Endothelial cell of umbilical vein (primary cell): ENCODE results near the gene UNC5C. TPM values are rescaled to one million over a fixed set of nuclear protein-coding genes. Genes with fewer than 3 reads are reported as not detected.

ENCODE experiments used
- BruUV-seq: library from RNA; stranded (reverse); fragments of 400-500 nt; replicated peaks from 2 replicates; lab custom pipeline; 2021; lab: Mats Ljungman, UMichigan
- CTCF ChIA-PET: fragments of 300-600, 350-600 bp; sonication (Branson Sonifier 250); formaldehyde crosslinking; loops from one replicate; lab custom pipeline; 2021; ENCODE audit warnings: antibody characterized with exemption, inconsistent platforms; lab: Charles Lee
- POLR2A ChIA-PET: fragments of 300-600, 350-600 bp; sonication (Branson Sonifier 250); formaldehyde crosslinking; loops from one replicate; lab custom pipeline; 2021; ENCODE audit warnings: antibody characterized with exemption, inconsistent platforms; lab: Charles Lee
- DNase-seq: peaks from one replicate; pipeline ENCODE4 v3.0.0-alpha.2; 2011; ENCODE audit warnings: low read depth, low spot score
- FAIRE-seq: peaks from 2 replicates; lab custom pipeline; 2011; peaks lifted over from hg19 to GRCh38; lab: Jason Lieb, UNC
- H2AFZ ChIP-seq: 2 replicates; pipeline ENCODE4 v1.6.0; 2012; ENCODE audit warnings: low read depth, low read length, control low read depth, inconsistent platforms
- H3K27ac ChIP-seq: 2 replicates; pipeline ENCODE4 v1.5.1; 2011; ENCODE audit warnings: low read depth, mild to moderate bottlenecking, control low read depth, low read length, moderate library complexity; ENCODE audit not compliant: insufficient read depth
- H3K27me3 ChIP-seq, 2 experiments: 2 replicates each; pipeline versions ENCODE4 v1.6.0 to v1.6.1; 2011; ENCODE audit warnings: low read length in 2 of 2, mixed read lengths in 1 of 2; ENCODE audit not compliant: control insufficient read depth in 2 of 2, insufficient read depth in 2 of 2
- H3K36me3 ChIP-seq, 2 experiments: 2 replicates in 1 of 2; 3 replicates in 1 of 2; pipeline ENCODE4 v1.5.1; 2011; ENCODE audit warnings: low read length in 2 of 2, mild to moderate bottlenecking in 1 of 2, moderate library complexity in 1 of 2; ENCODE audit not compliant: control insufficient read depth in 2 of 2, insufficient read depth in 2 of 2; ENCODE audit errors: extremely low read depth in 1 of 2
- H3K4me1 ChIP-seq: 3 replicates; pipeline ENCODE4 v1.5.1; 2011; ENCODE audit warnings: mild to moderate bottlenecking, low read length; ENCODE audit not compliant: control insufficient read depth, insufficient read depth; ENCODE audit errors: extremely low read depth
- H3K4me2 ChIP-seq: 2 replicates; pipeline ENCODE4 v1.6.1; 2011; ENCODE audit warnings: low read length, control low read depth, mixed read lengths; ENCODE audit not compliant: insufficient read depth
- H3K4me3 ChIP-seq, 3 experiments: fragments of 200-600 bp in 1 of 3; sonication (generic), shearing (Covaris generic) in 1 of 3; replicated peaks in 1 of 3; 2 replicates each; pipeline ENCODE4 v1.5.1; 2011 to 2016; ENCODE audit warnings: control low read depth in 3 of 3, low read length in 3 of 3, mild to moderate bottlenecking in 2 of 3, inconsistent platforms in 1 of 3, low read depth in 1 of 3, moderate library complexity in 1 of 3; ENCODE audit not compliant: insufficient read depth in 1 of 3
- H3K79me2 ChIP-seq: 2 replicates; pipeline ENCODE4 v1.6.0; 2012; ENCODE audit warnings: low read length, inconsistent platforms; ENCODE audit not compliant: control insufficient read depth, insufficient read depth
- H3K9ac ChIP-seq: replicated peaks from 2 replicates; pipeline ENCODE3; 2011; ENCODE audit warnings: low read length, control low read depth; ENCODE audit not compliant: insufficient read depth; ENCODE audit errors: extremely low read depth
- H3K9me1 ChIP-seq: replicated peaks from 3 replicates; pipeline ENCODE4 v1.6.0; 2011; ENCODE audit warnings: mild to moderate bottlenecking, low read length; ENCODE audit not compliant: control insufficient read depth, insufficient read depth; ENCODE audit errors: extremely low read depth
- H3K9me3 ChIP-seq: replicated peaks from 2 replicates; pipeline ENCODE4 v1.5.1; 2012; ENCODE audit warnings: low read length, inconsistent platforms; ENCODE audit not compliant: control insufficient read depth, insufficient read depth
- H4K20me1 ChIP-seq: replicated peaks from 2 replicates; pipeline ENCODE3; 2011; ENCODE audit warnings: mild to moderate bottlenecking, low read length; ENCODE audit not compliant: control insufficient read depth, insufficient read depth; ENCODE audit errors: extremely low read depth
- FOS ChIP-seq: IDR thresholded peaks from 2 replicates; pipeline ENCODE4 v1.6.1; 2011; ENCODE audit warnings: mild to moderate bottlenecking, low read length, moderate library complexity, borderline replicate concordance; ENCODE audit not compliant: insufficient read depth
- JUN ChIP-seq: IDR thresholded peaks from 2 replicates; pipeline ENCODE4 v1.6.1; 2011; ENCODE audit warnings: borderline replicate concordance, low read depth; ENCODE audit not compliant: insufficient read length, insufficient read depth
- dilution Hi-C: fragments of 300-500 bp; cut with MboI; formaldehyde crosslinking; loops from one replicate; pipeline ENCODE4 v1.15.0; 2019; ENCODE audit warnings: low sequenced_read_pairs; ENCODE audit not compliant: extremely low pct_ligation_motif_present
- intact Hi-C: fragments of 100-400 bp; cut with micrococcal nuclease; formaldehyde crosslinking; loops from one replicate; pipeline ENCODE4 v1.10.0; 2022
- polyA plus RNA-seq, 4 experiments: library from polyadenylated mRNA; depleted of rRNA in 3 of 4; stranded (reverse) in 3 of 4; unstranded in 1 of 4; fragments of >200 nt; gene quantifications; 2 replicates each; pipeline versions ENCODE4 v1.2.1 to v1.2.3, GENCODE V29; 2011 to 2012; ENCODE audit warnings: missing spikeins in 1 of 4
- total RNA-seq: library from RNA; stranded (reverse); gene quantifications from 2 replicates; pipeline ENCODE4 v1.2.3, GENCODE V29; 2021
- TF ChIP-seq, protein P1 (sequence below): IDR thresholded peaks from 2 replicates; pipeline ENCODE4 v1.6.1; 2011; ENCODE audit not compliant: insufficient read depth, insufficient read length
- TF ChIP-seq, protein P2 (sequence below), 2 donors: IDR thresholded peaks; 1 replicate in 1 of 2; 2 replicates in 1 of 2; pipeline ENCODE4 v1.5.1; 2011; ENCODE audit warnings: low read length in 2 of 2, mild to moderate bottlenecking in 2 of 2, moderate library complexity in 2 of 2, control low read depth in 1 of 2, inconsistent platforms in 1 of 2, low read depth in 1 of 2; ENCODE audit not compliant: insufficient read depth in 1 of 2; ENCODE audit errors: extremely low read depth in 1 of 2

UNC5C gene
- total and polyA plus RNA-seq, 2 donors (not counting 3 experiments of a cell fraction or from before 2014, with no cell fraction given), result 0.44 to 0.53 TPM

DNA sequence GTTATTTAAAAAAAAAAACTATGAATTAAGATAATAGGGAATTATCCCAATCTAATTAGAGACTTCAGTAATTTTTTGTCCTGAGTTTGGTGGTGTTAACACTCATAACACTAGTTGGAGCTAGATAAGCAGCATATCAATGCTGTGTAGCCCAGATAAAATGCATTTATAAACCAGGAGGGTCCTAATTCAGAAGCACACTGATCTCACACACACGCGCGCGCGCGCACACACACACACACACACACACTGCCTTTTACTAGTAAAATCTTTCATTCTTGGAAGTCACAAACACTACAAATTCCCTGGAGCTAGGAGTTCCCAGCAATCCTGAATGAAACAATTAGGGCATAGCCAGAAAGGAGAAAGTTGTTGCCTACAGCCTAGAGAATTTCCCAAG lies 3.2 kb downstream of the UNC5C start:
- no peak overlapping the region for H3K4me3 ChIP-seq
- dilution Hi-C loops (no loop called here), intact Hi-C loops (loop anchor here (10.0 kb wide), 1 partner anchor 809 kb away; no protein-coding TSS in a partner anchor)
- no peak overlapping the region for H3K4me2 ChIP-seq
- H3K27ac ChIP-seq, result no peak overlapping the region
- BruUV-seq, result no TSS peak
- peaks cover 22% of the 10 kb centered on the region in 2 experiments for H3K27me3 ChIP-seq
- DNase-seq, result no peak
- H3K79me2 ChIP-seq, result no peaks in the 10 kb centered on the region
- H4K20me1 ChIP-seq, result no peaks in the 10 kb centered on the region
- CTCF ChIA-PET, result interaction anchor here (1.3 to 1.5 kb wide), 2 partner anchors 35 to 378 kb away, joined by 3 to 4 read pairs; no protein-coding TSS in a partner anchor
- H3K9ac ChIP-seq, result no peak overlapping the region
- TF ChIP-seq JUN (no peak), FOS (no peak)
- TF ChIP-seq, protein P1, sequence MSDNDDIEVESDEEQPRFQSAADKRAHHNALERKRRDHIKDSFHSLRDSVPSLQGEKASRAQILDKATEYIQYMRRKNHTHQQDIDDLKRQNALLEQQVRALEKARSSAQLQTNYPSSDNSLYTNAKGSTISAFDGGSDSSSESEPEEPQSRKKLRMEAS, result no peak
- TF ChIP-seq, protein P2, sequence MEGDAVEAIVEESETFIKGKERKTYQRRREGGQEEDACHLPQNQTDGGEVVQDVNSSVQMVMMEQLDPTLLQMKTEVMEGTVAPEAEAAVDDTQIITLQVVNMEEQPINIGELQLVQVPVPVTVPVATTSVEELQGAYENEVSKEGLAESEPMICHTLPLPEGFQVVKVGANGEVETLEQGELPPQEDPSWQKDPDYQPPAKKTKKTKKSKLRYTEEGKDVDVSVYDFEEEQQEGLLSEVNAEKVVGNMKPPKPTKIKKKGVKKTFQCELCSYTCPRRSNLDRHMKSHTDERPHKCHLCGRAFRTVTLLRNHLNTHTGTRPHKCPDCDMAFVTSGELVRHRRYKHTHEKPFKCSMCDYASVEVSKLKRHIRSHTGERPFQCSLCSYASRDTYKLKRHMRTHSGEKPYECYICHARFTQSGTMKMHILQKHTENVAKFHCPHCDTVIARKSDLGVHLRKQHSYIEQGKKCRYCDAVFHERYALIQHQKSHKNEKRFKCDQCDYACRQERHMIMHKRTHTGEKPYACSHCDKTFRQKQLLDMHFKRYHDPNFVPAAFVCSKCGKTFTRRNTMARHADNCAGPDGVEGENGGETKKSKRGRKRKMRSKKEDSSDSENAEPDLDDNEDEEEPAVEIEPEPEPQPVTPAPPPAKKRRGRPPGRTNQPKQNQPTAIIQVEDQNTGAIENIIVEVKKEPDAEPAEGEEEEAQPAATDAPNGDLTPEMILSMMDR (IDR thresholded peaks at IDR 0.05; ENCODE audit: extremely low read depth in 1 of 2, insufficient read depth in 1 of 2, low read depth in 1 of 2, low read length in 2 of 2), result no peak
- H3K4me1 ChIP-seq, result peaks cover 20% of the 10 kb centered on the region
- H3K9me1 ChIP-seq, result no peaks in the 10 kb centered on the region
- H2AFZ ChIP-seq, result no peak overlapping the region
- H3K36me3 ChIP-seq, result no peaks in the 10 kb centered on the region
- H3K9me3 ChIP-seq, result no peaks in the 10 kb centered on the region
- POLR2A ChIA-PET, result no interaction called here
- no peak for FAIRE-seq
